ENCODE measurements around the gene PSME3IP1.

DNA sequence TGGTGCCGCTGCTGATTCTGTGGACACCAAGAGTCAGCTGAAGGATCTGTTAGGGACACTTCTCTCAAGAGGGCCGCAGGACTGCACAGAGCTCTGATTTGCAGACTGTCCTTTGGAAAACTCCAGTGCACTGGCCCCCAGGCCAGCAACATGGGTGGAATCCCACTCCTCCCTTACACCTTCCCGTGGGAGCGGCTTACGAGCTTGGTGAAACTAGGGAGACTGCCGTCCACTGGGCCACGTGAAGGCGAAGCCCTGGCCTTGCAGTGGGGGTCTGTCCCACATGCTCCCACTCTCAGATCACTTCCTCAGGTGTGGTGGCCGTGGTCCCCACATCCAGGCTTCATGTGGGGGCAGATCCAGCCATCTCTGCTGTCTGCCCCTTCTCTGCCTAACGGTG lies 36.4 kb downstream of the PSME3IP1 start:
- TF ChIP-seq CEBPB (IDR thresholded peaks at IDR 0.05) (no peak), EP300 (IDR thresholded peaks at IDR 0.05; ENCODE audit: borderline replicate concordance) (no peak), TCF12 (IDR thresholded peaks at IDR 0.05; ENCODE audit: low read depth) (no peak), TAF1 (IDR thresholded peaks at IDR 0.05; ENCODE audit: low read depth) (no peak), ZBTB7A (IDR thresholded peaks at IDR 0.05; ENCODE audit: low read depth) (no peak), CREB1 (IDR thresholded peaks at IDR 0.05; ENCODE audit: low read depth) (no peak), FOXM1 (IDR thresholded peaks at IDR 0.05; ENCODE audit: borderline replicate concordance, low read depth) (no peak), TEAD4 (IDR thresholded peaks at IDR 0.05) (no peak), YY1 (IDR thresholded peaks at IDR 0.05; ENCODE audit: low read depth) (no peak)
- TF ChIP-seq, protein P1, sequence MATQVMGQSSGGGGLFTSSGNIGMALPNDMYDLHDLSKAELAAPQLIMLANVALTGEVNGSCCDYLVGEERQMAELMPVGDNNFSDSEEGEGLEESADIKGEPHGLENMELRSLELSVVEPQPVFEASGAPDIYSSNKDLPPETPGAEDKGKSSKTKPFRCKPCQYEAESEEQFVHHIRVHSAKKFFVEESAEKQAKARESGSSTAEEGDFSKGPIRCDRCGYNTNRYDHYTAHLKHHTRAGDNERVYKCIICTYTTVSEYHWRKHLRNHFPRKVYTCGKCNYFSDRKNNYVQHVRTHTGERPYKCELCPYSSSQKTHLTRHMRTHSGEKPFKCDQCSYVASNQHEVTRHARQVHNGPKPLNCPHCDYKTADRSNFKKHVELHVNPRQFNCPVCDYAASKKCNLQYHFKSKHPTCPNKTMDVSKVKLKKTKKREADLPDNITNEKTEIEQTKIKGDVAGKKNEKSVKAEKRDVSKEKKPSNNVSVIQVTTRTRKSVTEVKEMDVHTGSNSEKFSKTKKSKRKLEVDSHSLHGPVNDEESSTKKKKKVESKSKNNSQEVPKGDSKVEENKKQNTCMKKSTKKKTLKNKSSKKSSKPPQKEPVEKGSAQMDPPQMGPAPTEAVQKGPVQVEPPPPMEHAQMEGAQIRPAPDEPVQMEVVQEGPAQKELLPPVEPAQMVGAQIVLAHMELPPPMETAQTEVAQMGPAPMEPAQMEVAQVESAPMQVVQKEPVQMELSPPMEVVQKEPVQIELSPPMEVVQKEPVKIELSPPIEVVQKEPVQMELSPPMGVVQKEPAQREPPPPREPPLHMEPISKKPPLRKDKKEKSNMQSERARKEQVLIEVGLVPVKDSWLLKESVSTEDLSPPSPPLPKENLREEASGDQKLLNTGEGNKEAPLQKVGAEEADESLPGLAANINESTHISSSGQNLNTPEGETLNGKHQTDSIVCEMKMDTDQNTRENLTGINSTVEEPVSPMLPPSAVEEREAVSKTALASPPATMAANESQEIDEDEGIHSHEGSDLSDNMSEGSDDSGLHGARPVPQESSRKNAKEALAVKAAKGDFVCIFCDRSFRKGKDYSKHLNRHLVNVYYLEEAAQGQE (IDR thresholded peaks at IDR 0.05; ENCODE audit: low read depth): no peak
- TF ChIP-seq, protein P2, sequence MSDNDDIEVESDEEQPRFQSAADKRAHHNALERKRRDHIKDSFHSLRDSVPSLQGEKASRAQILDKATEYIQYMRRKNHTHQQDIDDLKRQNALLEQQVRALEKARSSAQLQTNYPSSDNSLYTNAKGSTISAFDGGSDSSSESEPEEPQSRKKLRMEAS (IDR thresholded peaks at IDR 0.05): no peak

All from Ishikawa (cell line).